Esophagus muscularis mucosa (tissue), 4 donors: ENCODE data around the gene FSHR. TPM values are rescaled to one million over a fixed set of nuclear protein-coding genes. Genes with fewer than 3 reads are reported as not detected.

Source experiments
- DNase-seq: peaks from one replicate; pipeline ENCODE4 v3.0.0-alpha.2; 2017; ENCODE audit errors: extremely low spot score
- H3K27ac ChIP-seq, 4 donors: fragments of 200-600 bp; sonication (generic); replicated peaks in 1 of 4; 1 replicate in 3 of 4; 2 replicates in 1 of 4; pipeline ENCODE4 v1.5.1; 2016 to 2019; ENCODE audit warnings: mild to moderate bottlenecking in 1 of 4
- H3K27me3 ChIP-seq, 4 donors: fragments of 200-600 bp; sonication (generic); one replicate each; pipeline versions ENCODE4 v1.5.1 to v1.6.0; 2016 to 2019
- H3K36me3 ChIP-seq, 4 donors: fragments of 200-600 bp; sonication (generic); one replicate each; pipeline ENCODE4 v1.5.1; 2016 to 2019
- H3K4me1 ChIP-seq, 4 donors: fragments of 200-600 bp; sonication (generic); one replicate each; pipeline ENCODE4 v1.5.1; 2016 to 2019
- H3K4me3 ChIP-seq, 4 donors: fragments of 200-600 bp; sonication (generic); 1 replicate in 2 of 4; 2 replicates in 2 of 4; pipeline ENCODE4 v1.5.1; 2016 to 2019; ENCODE audit warnings: mild to moderate bottlenecking in 4 of 4, moderate library complexity in 1 of 4
- H3K9me3 ChIP-seq, 4 donors: fragments of 200-600 bp; sonication (generic); 1 replicate in 3 of 4; 2 replicates in 1 of 4; pipeline ENCODE4 v1.5.1; 2016 to 2019
- EP300 ChIP-seq: sonication (generic); formaldehyde crosslinking; IDR thresholded peaks from one replicate; pipeline ENCODE4 v1.6.1; 2017; ENCODE audit warnings: antibody characterized with exemption
- POLR2A ChIP-seq: fragments of 450-650 bp; IDR thresholded peaks from one replicate; pipeline ENCODE4 v1.6.1; 2017; ENCODE audit warnings: antibody characterized with exemption, moderate library complexity, mild to moderate bottlenecking, low read depth
- POLR2AphosphoS5 ChIP-seq, 2 donors: sonication (generic); formaldehyde crosslinking; IDR thresholded peaks; one replicate each; pipeline ENCODE4 v1.6.1; 2017; ENCODE audit warnings: antibody characterized with exemption in 2 of 2
- WGBS: methylation state at CpG from one replicate; pipeline ENCODE4 v1.1.5; 2018; 5-methylcytosine and 5-hydroxymethylcytosine counted together
- intact Hi-C: fragments of 100-400 bp; cut with DNase I; formaldehyde crosslinking; loops from one replicate; pipeline ENCODE4 v1.15.1; 2023
- total RNA-seq, 4 donors: library from RNA; depleted of rRNA; stranded (reverse); fragments of >200 nt; gene quantifications; one replicate each; pipeline versions ENCODE4 v1.1.0 to v1.2.1, GENCODE V29; 2016
- TF ChIP-seq, protein P1 (sequence below), 3 experiments: fragments of 200-600 bp in 2 of 3; fragments of 450-650 bp in 1 of 3; sonication (generic) in 2 of 3; IDR thresholded peaks; one replicate each; pipeline ENCODE4 v1.5.1; 2017 to 2019; ENCODE audit warnings: antibody characterized with exemption in 3 of 3, mild to moderate bottlenecking in 2 of 3, moderate library complexity in 1 of 3

FSHR gene
- total RNA-seq, 4 donors from 2014 or later = not detected

DNA sequence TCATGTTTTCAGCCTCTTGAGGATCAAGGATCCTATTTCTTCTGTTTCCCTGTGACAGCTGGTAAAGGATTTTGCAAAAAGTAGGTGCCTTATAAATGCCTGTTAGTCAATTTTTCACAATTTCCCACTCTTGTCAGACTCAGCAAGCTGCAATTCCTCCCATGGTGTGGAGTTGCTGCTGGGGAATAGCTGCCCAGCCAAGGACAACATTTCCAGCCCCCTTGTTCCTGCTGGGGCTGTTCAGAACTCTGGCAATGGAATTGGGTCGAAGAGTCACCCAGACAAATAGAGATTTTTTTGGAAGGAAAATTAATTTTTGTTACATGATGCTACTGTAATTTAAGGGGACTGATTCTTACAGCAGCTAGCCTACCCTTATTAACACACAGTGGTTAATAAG, 43.7 kb downstream of the FSHR start:
- Histone ChIP-seq H3K9me3 (no peaks in the 10 kb centered on the region), H3K27ac (no peak overlapping the region), H3K36me3 (no peaks in the 10 kb centered on the region), H3K4me3 (no peak overlapping the region), H3K4me1 (no peaks in the 10 kb centered on the region), H3K27me3 (no peaks in the 10 kb centered on the region)
- intact Hi-C loops = no loop called here
- TF ChIP-seq, protein P1, sequence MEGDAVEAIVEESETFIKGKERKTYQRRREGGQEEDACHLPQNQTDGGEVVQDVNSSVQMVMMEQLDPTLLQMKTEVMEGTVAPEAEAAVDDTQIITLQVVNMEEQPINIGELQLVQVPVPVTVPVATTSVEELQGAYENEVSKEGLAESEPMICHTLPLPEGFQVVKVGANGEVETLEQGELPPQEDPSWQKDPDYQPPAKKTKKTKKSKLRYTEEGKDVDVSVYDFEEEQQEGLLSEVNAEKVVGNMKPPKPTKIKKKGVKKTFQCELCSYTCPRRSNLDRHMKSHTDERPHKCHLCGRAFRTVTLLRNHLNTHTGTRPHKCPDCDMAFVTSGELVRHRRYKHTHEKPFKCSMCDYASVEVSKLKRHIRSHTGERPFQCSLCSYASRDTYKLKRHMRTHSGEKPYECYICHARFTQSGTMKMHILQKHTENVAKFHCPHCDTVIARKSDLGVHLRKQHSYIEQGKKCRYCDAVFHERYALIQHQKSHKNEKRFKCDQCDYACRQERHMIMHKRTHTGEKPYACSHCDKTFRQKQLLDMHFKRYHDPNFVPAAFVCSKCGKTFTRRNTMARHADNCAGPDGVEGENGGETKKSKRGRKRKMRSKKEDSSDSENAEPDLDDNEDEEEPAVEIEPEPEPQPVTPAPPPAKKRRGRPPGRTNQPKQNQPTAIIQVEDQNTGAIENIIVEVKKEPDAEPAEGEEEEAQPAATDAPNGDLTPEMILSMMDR (IDR thresholded peaks at IDR 0.05) = no peak
- TF ChIP-seq POLR2A (no peak), POLR2AphosphoS5 (IDR thresholded peaks at IDR 0.05) (no peak), EP300 (no peak)
- 71% methylated on average over 1 of the region's 1 CpG for WGBS
- no peak for DNase-seq

- DNase-seq = no peak
- Histone ChIP-seq H3K27ac (no peak overlapping the region), H3K4me3 (no peak overlapping the region), H3K27me3 (no peaks in the 10 kb centered on the region), H3K36me3 (no peaks in the 10 kb centered on the region), H3K4me1 (no peaks in the 10 kb centered on the region), H3K9me3 (no peaks in the 10 kb centered on the region)
- 89% methylated on average over 3 of the region's 3 CpGs for WGBS
- intact Hi-C loops = no loop called here
- TF ChIP-seq POLR2A (no peak), EP300 (no peak), POLR2AphosphoS5 (IDR thresholded peaks at IDR 0.05) (no peak)
- TF ChIP-seq, protein P1 (IDR thresholded peaks at IDR 0.05) = no peak
Measured at GRCh38 chr2:49108851-49109250, 45.5 kb downstream of the FSHR start.

GRCh38 chr2:49108436-49108835, 45.9 kb downstream of the FSHR start:
- Histone ChIP-seq H3K36me3 (no peaks in the 10 kb centered on the region), H3K9me3 (no peaks in the 10 kb centered on the region), H3K27ac (no peak overlapping the region), H3K27me3 (no peaks in the 10 kb centered on the region), H3K4me1 (no peaks in the 10 kb centered on the region), H3K4me3 (no peak overlapping the region)
- 65% methylated on average over 3 of the region's 3 CpGs for WGBS
- no peak for TF ChIP-seq EP300
- TF ChIP-seq POLR2A = no peak
- TF ChIP-seq, protein P1 (IDR thresholded peaks at IDR 0.05) = no peak
- no peak for TF ChIP-seq POLR2AphosphoS5 (IDR thresholded peaks at IDR 0.05)
- no peak for DNase-seq
- intact Hi-C loops = no loop called here

- 64% methylated on average over 2 of the region's 2 CpGs for WGBS
- Histone ChIP-seq H3K36me3 (no peaks in the 10 kb centered on the region), H3K27ac (no peak overlapping the region), H3K4me1 (no peaks in the 10 kb centered on the region), H3K9me3 (no peaks in the 10 kb centered on the region), H3K4me3 (no peak overlapping the region), H3K27me3 (no peaks in the 10 kb centered on the region)
- TF ChIP-seq POLR2A (no peak), EP300 (no peak), POLR2AphosphoS5 (IDR thresholded peaks at IDR 0.05) (no peak)
- TF ChIP-seq, protein P1 (IDR thresholded peaks at IDR 0.05) = no peak
- intact Hi-C loops = no loop called here
- DNase-seq = no peak
Measured at GRCh38 chr2:49105506-49105905, 48.8 kb downstream of the FSHR start.

- no peak for TF ChIP-seq POLR2A
- TF ChIP-seq POLR2AphosphoS5 (IDR thresholded peaks at IDR 0.05) = no peak
- TF ChIP-seq, protein P1 (IDR thresholded peaks at IDR 0.05) = no peak
- TF ChIP-seq EP300 = no peak
- intact Hi-C loops = no loop called here
- WGBS = 42% methylated on average over 1 of the region's 1 CpG
- no peaks in the 10 kb centered on the region for H3K36me3 ChIP-seq
- no peak overlapping the region for H3K27ac ChIP-seq
- H3K9me3 ChIP-seq = no peaks in the 10 kb centered on the region
- H3K4me3 ChIP-seq = no peak overlapping the region
- no peaks in the 10 kb centered on the region for H3K4me1 ChIP-seq
- DNase-seq = no peak
- no peaks in the 10 kb centered on the region for H3K27me3 ChIP-seq
Measured at GRCh38 chr2:49102146-49102545, 52.2 kb downstream of the FSHR start.
